Thyroid gland (tissue), 4 donors: ENCODE results near the gene MTG2. TPM values are rescaled to one million over a fixed set of nuclear protein-coding genes. Genes with fewer than 3 reads are reported as not detected.

Experiments used
- DNase-seq, 2 donors: peaks; one replicate each; pipeline ENCODE4 v3.0.0-alpha.2; 2019
- H3K27ac ChIP-seq, 3 donors: fragments of 200-600 bp; sonication (generic); 1 replicate in 2 of 3; 2 replicates in 1 of 3; pipeline ENCODE4 v1.5.1; 2016 to 2019; ENCODE audit warnings: mild to moderate bottlenecking in 1 of 3, moderate library complexity in 1 of 3
- H3K27me3 ChIP-seq: fragments of 200-600 bp; sonication (generic); one replicate; pipeline ENCODE4 v1.5.1; 2019
- H3K36me3 ChIP-seq, 2 donors: fragments of 200-600 bp; sonication (generic); one replicate each; pipeline ENCODE4 v1.5.1; 2016 to 2019
- H3K4me1 ChIP-seq, 2 donors: fragments of 200-600 bp; sonication (generic); one replicate each; pipeline ENCODE4 v1.5.1; 2017 to 2019
- H3K4me3 ChIP-seq, 3 donors: fragments of 200-600 bp; sonication (generic); replicated peaks in 1 of 3; 1 replicate in 2 of 3; 2 replicates in 1 of 3; pipeline ENCODE4 v1.5.1; 2016; ENCODE audit warnings: mild to moderate bottlenecking in 1 of 3
- H3K9me3 ChIP-seq: fragments of 200-600 bp; sonication (generic); one replicate; pipeline ENCODE4 v1.5.1; 2017
- CTCF ChIP-seq, 6 experiments: fragments of 200-600 bp in 3 of 6; fragments of 450-650 bp in 3 of 6; sonication (generic) in 3 of 6; IDR thresholded peaks; one replicate each; pipeline ENCODE4 v1.5.1; 2016 to 2019; ENCODE audit warnings: antibody characterized with exemption in 6 of 6, mild to moderate bottlenecking in 2 of 6, inconsistent platforms in 1 of 6, moderate library complexity in 1 of 6
- POLR2A ChIP-seq, 2 donors: fragments of 450-650 bp; IDR thresholded peaks; one replicate each; pipeline ENCODE4 v1.6.1; 2017; ENCODE audit warnings: antibody characterized with exemption in 2 of 2, mild to moderate bottlenecking in 2 of 2, moderate library complexity in 1 of 2
- WGBS, 2 donors: methylation state at CpG; one replicate each; pipeline ENCODE4 v1.1.5; 2017; 5-methylcytosine and 5-hydroxymethylcytosine counted together
- intact Hi-C: fragments of 100-400 bp; cut with DNase I; formaldehyde crosslinking; loops from one replicate; pipeline ENCODE4 v1.15.1; 2023
- total RNA-seq, 4 donors: library from RNA; depleted of rRNA; stranded (reverse); fragments of >200 nt; gene quantifications; one replicate each; pipeline ENCODE4 v1.2.3, GENCODE V29; 2016

Gene MTG2
- total RNA-seq, 4 donors from 2014 or later = 21.6 to 38.2 (median 33.4) TPM

DNA sequence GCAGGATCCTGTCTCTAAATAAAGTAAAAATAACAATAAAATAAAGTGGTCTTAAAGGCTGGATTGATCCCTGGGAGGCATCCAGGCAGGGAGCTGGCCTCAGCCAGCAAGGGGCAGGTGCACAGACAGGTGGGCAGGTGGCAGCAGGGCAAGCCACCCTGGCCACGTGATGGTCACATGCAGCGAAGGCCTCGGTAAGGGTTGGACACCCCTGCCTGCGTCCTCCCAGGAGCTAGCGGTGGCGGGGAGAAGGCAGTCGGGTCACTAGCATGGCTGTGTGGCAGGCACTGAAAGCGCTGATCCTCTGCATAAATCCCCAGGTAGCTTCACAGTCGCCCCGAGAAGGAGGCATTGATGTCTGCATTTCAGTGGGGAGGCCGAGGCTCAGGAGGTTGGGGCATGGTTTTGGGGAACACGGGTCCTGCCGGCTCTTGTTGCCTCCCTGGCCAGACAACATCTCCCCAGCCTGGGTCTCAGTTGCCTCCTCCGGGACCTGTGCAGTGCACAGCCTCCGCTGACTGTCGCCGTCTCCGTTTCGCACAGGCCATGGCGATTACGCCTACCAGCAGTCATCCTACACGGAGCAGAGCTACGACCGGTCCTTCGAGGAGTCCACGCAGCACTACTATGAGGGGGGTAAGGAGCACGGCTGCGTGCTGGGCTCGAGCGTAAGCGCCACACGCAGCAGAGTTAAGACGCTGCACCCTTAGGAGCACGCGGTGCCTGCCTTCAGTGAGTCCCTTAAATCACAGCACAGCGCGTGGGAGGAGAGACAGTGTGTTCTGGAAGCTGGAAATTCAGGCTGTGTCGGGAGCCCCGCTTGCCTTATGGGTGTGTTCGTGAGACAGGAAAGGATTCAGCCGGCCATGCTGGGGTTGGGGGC is 17.7 kb upstream of the MTG2 start:
- no peak for TF ChIP-seq CTCF (IDR thresholded peaks at IDR 0.05)
- no peak for TF ChIP-seq POLR2A (IDR thresholded peaks at IDR 0.05)
- H3K9me3 ChIP-seq = no peaks in the 10 kb centered on the region
- intact Hi-C loops = no loop called here
- H3K4me1 ChIP-seq = no peaks in the 10 kb centered on the region
- no peak for DNase-seq
- H3K36me3 ChIP-seq = peaks cover 36 to 57% of the 10 kb centered on the region in 2 donors
- no peak overlapping the region for H3K4me3 ChIP-seq
- 93 to 96% methylated on average over 36 to 41 of the region's 41 CpGs for WGBS, 2 donors
- H3K27ac ChIP-seq = no peak overlapping the region
- H3K27me3 ChIP-seq = no peaks in the 10 kb centered on the region

DNA sequence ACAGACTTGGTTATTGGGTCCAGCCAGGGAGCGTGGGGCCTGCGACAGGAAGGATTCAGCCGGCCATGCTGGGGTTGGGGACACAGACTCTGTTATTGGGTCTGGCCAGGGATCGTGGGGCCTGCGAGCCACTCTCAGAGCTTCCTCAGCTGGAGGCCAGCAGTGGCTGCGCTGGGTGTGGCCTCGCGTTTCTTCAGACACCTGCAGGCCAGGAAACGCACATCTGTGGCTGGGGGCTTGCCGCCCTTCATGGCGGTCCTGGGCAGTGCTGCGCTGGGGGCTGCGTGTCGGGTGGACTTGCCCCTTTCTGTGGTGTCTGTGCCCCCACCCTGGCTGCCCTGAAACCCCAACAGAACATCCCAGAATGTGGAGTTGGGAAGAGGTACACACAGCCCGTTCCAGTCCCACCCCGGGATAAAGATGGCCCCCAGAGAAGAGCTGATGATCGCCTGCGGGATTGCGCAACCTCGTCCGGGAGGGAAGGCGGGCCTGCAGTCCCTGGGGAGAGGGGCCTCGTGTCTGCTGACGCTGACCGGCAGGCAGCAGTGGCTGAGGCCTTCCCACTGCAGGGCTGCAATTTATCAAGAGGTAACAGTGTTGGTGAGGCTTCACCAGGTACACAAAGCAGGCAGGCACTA is 16.9 kb upstream of the MTG2 start:
- TF ChIP-seq POLR2A (IDR thresholded peaks at IDR 0.05) = no peak
- TF ChIP-seq CTCF (IDR thresholded peaks at IDR 0.05) = no peak
- intact Hi-C loops = no loop called here
- DNase-seq = no peak
- H3K27ac ChIP-seq = no peak overlapping the region
- WGBS, 2 donors = 87 to 96% methylated on average over 16 to 23 of the region's 25 CpGs
- H3K36me3 ChIP-seq = peaks cover 36 to 53% of the 10 kb centered on the region in 2 donors
- no peaks in the 10 kb centered on the region for H3K27me3 ChIP-seq
- no peak overlapping the region for H3K4me3 ChIP-seq
- no peaks in the 10 kb centered on the region for H3K9me3 ChIP-seq
- H3K4me1 ChIP-seq = no peaks in the 10 kb centered on the region

GRCh38 chr20:62167474-62167873 is 15.4 kb upstream of the MTG2 start:
- no peak for DNase-seq
- Histone ChIP-seq H3K4me1 (no peaks in the 10 kb centered on the region), H3K27me3 (no peaks in the 10 kb centered on the region), H3K27ac (no peak overlapping the region), H3K36me3 (peaks cover 33 to 42% of the 10 kb centered on the region in 2 donors), H3K9me3 (no peaks in the 10 kb centered on the region), H3K4me3 (no peak overlapping the region)
- TF ChIP-seq POLR2A (IDR thresholded peaks at IDR 0.05) = no peak
- no peak for TF ChIP-seq CTCF (IDR thresholded peaks at IDR 0.05)
- intact Hi-C loops = no loop called here
- WGBS, 2 donors = 84 to 89% methylated on average over 6 of the region's 6 CpGs

DNA sequence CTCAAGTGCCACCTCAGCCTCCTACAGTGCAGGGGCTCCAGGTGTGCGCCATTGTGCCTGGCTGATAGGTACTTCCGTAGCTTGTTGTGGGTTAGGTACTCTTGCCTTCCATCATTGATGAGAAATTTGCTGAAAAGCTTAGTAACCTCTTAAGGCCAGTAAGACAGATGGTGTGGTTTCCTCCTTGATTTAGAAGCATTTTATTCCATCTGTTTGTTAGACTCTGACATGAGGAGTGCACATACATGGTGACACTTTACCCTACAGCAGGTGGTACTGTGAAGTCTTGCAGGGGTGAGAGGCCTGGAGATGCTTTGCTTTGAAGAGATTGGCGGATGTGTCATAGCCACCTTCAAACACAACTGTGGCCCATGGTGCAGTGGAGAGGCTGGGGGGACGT is 14.8 kb upstream of the MTG2 start:
- TF ChIP-seq POLR2A (IDR thresholded peaks at IDR 0.05) (no peak), CTCF (IDR thresholded peaks at IDR 0.05) (no peak)
- Histone ChIP-seq H3K27ac (no peak overlapping the region), H3K9me3 (no peaks in the 10 kb centered on the region), H3K4me3 (no peak overlapping the region), H3K4me1 (no peaks in the 10 kb centered on the region), H3K27me3 (no peaks in the 10 kb centered on the region), H3K36me3 (peaks cover 33 to 36% of the 10 kb centered on the region in 2 donors)
- WGBS, 2 donors = 77 to 98% methylated on average over 4 of the region's 4 CpGs
- intact Hi-C loops = no loop called here
- no peak for DNase-seq

DNA sequence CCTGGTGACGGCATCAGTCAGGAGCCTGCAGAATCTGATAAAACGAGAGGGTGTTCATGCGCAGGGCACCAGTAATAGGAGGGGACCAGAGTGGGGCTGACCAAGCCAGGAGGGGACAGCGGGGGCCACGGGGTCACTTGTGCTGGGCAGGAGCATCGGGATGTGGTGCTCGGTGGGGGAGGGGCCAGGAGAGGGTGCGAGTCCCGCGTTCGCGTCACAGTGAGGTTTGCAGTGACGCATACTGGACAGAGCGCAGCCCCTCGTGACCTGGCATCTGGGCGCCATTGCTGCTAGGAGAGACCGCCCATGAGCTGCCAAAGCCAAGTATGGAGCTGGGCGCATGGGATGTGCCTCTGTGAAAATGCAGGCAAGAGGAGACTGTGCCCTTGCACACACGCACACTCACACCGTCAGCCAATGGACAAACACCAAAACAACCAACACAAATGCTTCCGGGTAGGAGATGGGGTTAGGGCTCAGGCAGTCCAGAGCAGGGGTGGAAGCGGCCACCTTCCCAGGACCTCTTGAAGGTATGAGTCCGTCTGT is 13.9 kb upstream of the MTG2 start:
- DNase-seq = no peak
- H3K4me3 ChIP-seq = no peak overlapping the region
- intact Hi-C loops = no loop called here
- H3K9me3 ChIP-seq = no peaks in the 10 kb centered on the region
- H3K27ac ChIP-seq = no peak overlapping the region
- no peaks in the 10 kb centered on the region for H3K4me1 ChIP-seq
- H3K27me3 ChIP-seq = no peaks in the 10 kb centered on the region
- TF ChIP-seq CTCF (IDR thresholded peaks at IDR 0.05) = no peak
- no peak for TF ChIP-seq POLR2A (IDR thresholded peaks at IDR 0.05)
- peaks cover 30 to 31% of the 10 kb centered on the region in 2 donors for H3K36me3 ChIP-seq
- 78 to 97% methylated on average over 17 to 23 of the region's 23 CpGs for WGBS, 2 donors
